Caki2 (cell line): ENCODE results near the gene FADS3. TPM values are rescaled to one million over a fixed set of nuclear protein-coding genes. Genes with fewer than 3 reads are reported as not detected.

ENCODE experiments used
- DNase-seq: peaks from one replicate; pipeline ENCODE4 v3.0.0-alpha.2; 2015; ENCODE audit warnings: low read depth
- in situ Hi-C: cut with HindIII; loops from 2 replicates; pipeline ENCODE4 v1.10.0; 2016; ENCODE audit warnings: low sequenced_read_pairs, low pct_unique_long_range_greater_than_20kb, mixed read lengths
- total RNA-seq: library from RNA; depleted of rRNA; stranded (reverse); fragments of >200 nt; shearing (Covaris generic); gene quantifications from 2 replicates; pipeline ENCODE4 v1.2.3, GENCODE V29; 2014; ENCODE audit warnings: low replicate concordance

Gene FADS3
- total RNA-seq, 1 experiment from 2014 or later = 95.6 TPM

DNA sequence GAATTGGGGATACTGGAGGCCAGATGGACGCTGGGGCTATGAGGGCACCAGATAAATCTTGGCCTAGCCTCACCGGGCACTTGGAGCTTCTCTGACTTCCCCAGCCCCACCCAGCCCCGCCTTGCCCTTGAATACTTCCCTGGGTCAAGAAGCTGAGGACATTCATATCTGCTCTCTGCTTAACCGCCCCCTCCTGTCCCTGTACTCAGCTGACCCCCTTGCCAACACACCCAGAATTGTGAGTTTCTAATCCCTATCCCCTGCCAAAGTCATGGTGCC is 22.0 kb downstream of the FADS3 start:
- in situ Hi-C loops = no loop called here
- no peak for DNase-seq

GRCh38 chr11:61868571-61869428 is 22.5 kb downstream of the FADS3 start:
- no peak for DNase-seq
- in situ Hi-C loops = no loop called here

- in situ Hi-C loops = no loop called here
- no peak for DNase-seq
Observed at GRCh38 chr11:61866958-61867343, 24.4 kb downstream of the FADS3 start.

- in situ Hi-C loops = no loop called here
Observed at GRCh38 chr11:61866231-61866957, 25.0 kb downstream of the FADS3 start.

GRCh38 chr11:61864814-61865775 is 26.2 kb downstream of the FADS3 start:
- in situ Hi-C loops = no loop called here
- DNase-seq = no peak

More at GRCh38 chr11:61866231-61866957, 25.0 kb downstream of the FADS3 start:
- DNase-seq = no peak

GRCh38 chr11:61863548-61864081 is 27.7 kb downstream of the FADS3 start:
- no peak for DNase-seq
- in situ Hi-C loops = no loop called here

GRCh38 chr11:61862714-61863547 is 28.4 kb downstream of the FADS3 start:
- DNase-seq = peak; percentile 25
- in situ Hi-C loops = no loop called here

GRCh38 chr11:61861634-61862033 is 29.7 kb downstream of the FADS3 start:
- in situ Hi-C loops = no loop called here
- DNase-seq = no peak

GRCh38 chr11:61860054-61860903 is 31.1 kb downstream of the FADS3 start:
- peak; percentile 41 for DNase-seq
- in situ Hi-C loops = no loop called here

- DNase-seq = no peak
- in situ Hi-C loops = no loop called here
Observed at GRCh38 chr11:61855939-61856680, 35.2 kb downstream of the FADS3 start.

GRCh38 chr11:61854966-61855714 is 36.2 kb downstream of the FADS3 start:
- DNase-seq = no peak
- in situ Hi-C loops = no loop called here

- in situ Hi-C loops = no loop called here
- no peak for DNase-seq
Observed at GRCh38 chr11:61854206-61854895, 37.0 kb downstream of the FADS3 start.

GRCh38 chr11:61853698-61854169 is 37.6 kb downstream of the FADS3 start:
- no peak for DNase-seq
- in situ Hi-C loops = no loop called here

- DNase-seq = no peak
- in situ Hi-C loops = no loop called here
Observed at GRCh38 chr11:61851900-61852295, 39.4 kb downstream of the FADS3 start.
